ENCODE measurements around the gene TUBG1. TPM values are rescaled to one million over a fixed set of nuclear protein-coding genes. Genes with fewer than 3 reads are reported as not detected.

TUBG1 gene
- total and polyA plus RNA-seq, 10 of the 15 experiments (the other 5 are each of a cell fraction or from before 2014, with no cell fraction given): 40.0 to 256 (median 107) TPM

GRCh38 chr17:42608305-42609181 is 940 bp upstream of the TUBG1 start (continued):
- TF ChIP-seq NKRF (conservative IDR thresholded peaks at IDR 0.05) (peak; percentile 75; the same call in 1 of the 2 replicates), PRDM15 (CRISPR knock-in tag; IDR thresholded peaks at IDR 0.05) (no peak), CEBPB (IDR thresholded peaks at IDR 0.05; ENCODE audit: borderline replicate concordance in 1 of 2, low read depth in 2 of 2, low read length in 2 of 2) (no peak), POLR2A (IDR thresholded peaks at IDR 0.05; ENCODE audit: low read depth, low read length) (no peak), SREBF2 (IDR thresholded peaks at IDR 0.05; ENCODE audit: low read length) (no peak), USF1 (IDR thresholded peaks at IDR 0.05; ENCODE audit: borderline replicate concordance, extremely low read length, insufficient read depth, low read depth, low read length) (no peak), CBX5 (IDR thresholded peaks at IDR 0.05; ENCODE audit: low read depth) (no peak), IKZF2 (IDR thresholded peaks at IDR 0.05) (0 out of 4 replicates have a peak, but pooled peaks of 1 of the 2 experiments have one; percentile 24), ZNF217 (IDR thresholded peaks at IDR 0.05) (no peak), ZNF24 (IDR thresholded peaks at IDR 0.05) (no peak), MEF2A (IDR thresholded peaks at IDR 0.05; ENCODE audit: insufficient read depth, low read depth, low read length) (no peak), EED (IDR thresholded peaks at IDR 0.05; ENCODE audit: low read depth) (0 out of 2 replicates have a peak, but pooled peaks have one; percentile 17), NFYB (IDR thresholded peaks at IDR 0.05; ENCODE audit: insufficient read depth, low read depth, low read length) (no peak), ZBTB40 (IDR thresholded peaks at IDR 0.05; ENCODE audit: borderline replicate concordance) (no peak)
